Measurements from ENCODE around the gene KIF23. TPM values are rescaled to one million over a fixed set of nuclear protein-coding genes. Genes with fewer than 3 reads are reported as not detected.

KIF23 gene
- total RNA-seq, 1 experiment from 2014 or later = 63.0 TPM

DNA sequence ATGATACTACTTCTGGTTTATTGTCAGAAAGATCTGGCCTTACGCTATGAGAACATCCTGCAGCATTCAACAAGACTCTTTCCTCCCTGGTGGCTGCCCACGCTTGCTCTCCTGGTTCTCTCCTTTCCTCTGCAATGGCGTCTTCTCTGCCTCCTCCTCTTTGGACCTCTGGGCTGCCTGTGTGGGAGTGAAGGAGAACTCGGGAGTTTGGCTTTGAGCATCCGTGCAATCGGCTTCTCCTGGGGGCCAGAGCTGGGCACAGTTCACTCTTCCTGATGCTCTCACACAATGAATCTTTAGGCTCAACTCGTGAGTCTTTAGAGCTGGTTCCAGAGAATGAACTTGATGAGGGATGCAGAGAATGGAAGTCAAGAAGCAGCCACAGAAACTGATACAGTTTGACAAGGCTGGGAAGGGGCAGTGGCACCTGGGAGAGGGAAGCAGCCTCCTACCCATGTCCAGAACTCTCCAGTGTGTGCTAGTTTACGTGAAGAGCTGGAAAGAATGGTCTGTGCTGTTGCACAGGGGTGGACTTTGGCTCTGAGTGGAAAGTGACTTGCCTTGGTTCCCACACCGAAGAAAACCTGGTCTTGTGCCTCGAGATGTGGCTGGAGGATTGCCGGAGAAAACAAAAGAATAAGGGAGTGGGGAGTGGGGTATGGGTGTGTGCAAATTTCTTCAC, 76.3 kb downstream of the KIF23 start:
- no peak for DNase-seq (ENCODE audit: low read depth)

DNA sequence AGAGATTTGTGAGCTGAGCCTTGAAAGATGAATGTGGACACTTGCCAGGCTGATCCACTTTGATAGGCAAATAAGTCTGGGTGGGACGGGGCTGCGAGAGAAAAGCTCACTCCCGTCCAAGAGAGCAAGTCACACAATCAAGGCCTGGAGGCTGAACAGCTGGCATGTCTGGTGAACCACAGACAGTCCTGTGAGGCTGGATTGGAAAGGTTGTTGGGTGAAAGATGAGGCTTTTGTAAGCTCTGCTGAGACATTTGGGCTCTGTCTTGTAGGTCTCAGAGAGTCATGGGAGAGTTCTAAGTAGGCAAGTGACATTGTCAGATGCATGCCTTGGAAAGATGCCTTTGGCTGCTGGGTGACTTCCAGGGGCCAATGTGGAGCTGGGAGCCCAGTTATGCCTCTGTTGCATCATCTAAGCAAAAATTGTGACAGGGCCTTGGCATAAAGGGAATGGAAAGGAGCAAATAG, 76.9 kb downstream of the KIF23 start:
- no peak for DNase-seq (ENCODE audit: low read depth)

DNA sequence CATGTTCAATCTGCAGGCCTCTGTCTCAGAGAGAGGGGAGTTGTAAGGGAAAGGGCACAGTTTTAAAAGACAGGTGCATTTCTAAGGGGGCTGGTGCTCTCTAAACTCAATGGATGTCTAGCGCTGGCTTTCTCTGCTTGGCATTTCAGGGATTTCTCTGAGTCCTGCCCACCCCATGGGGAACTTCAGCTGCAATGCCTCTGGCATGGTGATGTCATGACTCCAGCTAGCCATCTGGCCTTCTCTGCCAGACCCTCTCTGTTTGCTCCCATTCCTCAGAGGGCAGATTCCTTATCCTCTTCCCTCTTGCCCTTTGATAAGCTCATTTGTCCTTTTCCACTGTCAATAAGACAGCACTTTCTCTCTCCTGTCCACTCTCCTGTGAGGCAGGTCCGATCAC, 79.3 kb downstream of the KIF23 start:
- no peak for DNase-seq (ENCODE audit: low read depth)

GRCh38 chr15:69496001-69496400, 81.9 kb downstream of the KIF23 start:
- DNase-seq (ENCODE audit: low read depth) = no peak

- no peak for DNase-seq (ENCODE audit: low read depth)
Measured at GRCh38 chr15:69497076-69497475, 82.9 kb downstream of the KIF23 start.

DNA sequence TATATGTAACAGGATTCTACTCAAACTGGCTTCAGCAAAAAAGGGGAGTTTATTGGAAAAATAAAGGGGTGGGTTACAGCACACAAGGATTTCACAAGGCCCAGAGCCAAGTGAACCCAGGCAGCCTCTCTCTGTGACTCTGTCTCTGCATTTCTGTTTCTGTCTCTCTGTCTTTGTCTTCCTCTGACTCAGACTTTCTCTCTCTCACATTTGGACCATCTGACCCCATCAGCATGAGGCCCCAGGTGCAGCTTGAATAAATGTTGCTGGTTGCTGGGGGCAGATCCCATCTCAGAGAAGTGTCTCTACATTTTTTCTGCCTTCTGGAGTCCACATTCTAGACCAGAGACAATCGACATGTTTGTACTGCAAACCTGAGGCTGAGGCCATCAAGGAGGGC, 83.5 kb downstream of the KIF23 start:
- no peak for DNase-seq (ENCODE audit: low read depth)

Small RNAs within 50 kb of the gene (small RNA-seq; reads per million reads assigned to genes)
- 0.98 reads per million, percentile 73 among the genes with 10 or more reads in this experiment for gene RF00012

Other genes starting within 250 kb of the KIF23 start
- 5.3 and 6.5 TPM in 2 replicates for gene PAQR5, start 115.4 kb upstream of the KIF23 start, total RNA-seq (2014; rRNA removed; shearing (Covaris generic))
- 603 and 752 TPM in 2 replicates for gene RPLP1, start 38.5 kb downstream of the KIF23 start, total RNA-seq (2014; rRNA removed; shearing (Covaris generic))